NCI-H146 treated with DMSO at 0.1 percent for 48 hours (cell line): ENCODE measurements around the gene PPP1CA.

ENCODE experiments used
- DNase-seq: peaks from one replicate; lab custom pipeline; 2025; ENCODE audit not compliant: unreplicated experiment; lab: John Stamatoyannopoulos, UW

Gene PPP1CA

DNA sequence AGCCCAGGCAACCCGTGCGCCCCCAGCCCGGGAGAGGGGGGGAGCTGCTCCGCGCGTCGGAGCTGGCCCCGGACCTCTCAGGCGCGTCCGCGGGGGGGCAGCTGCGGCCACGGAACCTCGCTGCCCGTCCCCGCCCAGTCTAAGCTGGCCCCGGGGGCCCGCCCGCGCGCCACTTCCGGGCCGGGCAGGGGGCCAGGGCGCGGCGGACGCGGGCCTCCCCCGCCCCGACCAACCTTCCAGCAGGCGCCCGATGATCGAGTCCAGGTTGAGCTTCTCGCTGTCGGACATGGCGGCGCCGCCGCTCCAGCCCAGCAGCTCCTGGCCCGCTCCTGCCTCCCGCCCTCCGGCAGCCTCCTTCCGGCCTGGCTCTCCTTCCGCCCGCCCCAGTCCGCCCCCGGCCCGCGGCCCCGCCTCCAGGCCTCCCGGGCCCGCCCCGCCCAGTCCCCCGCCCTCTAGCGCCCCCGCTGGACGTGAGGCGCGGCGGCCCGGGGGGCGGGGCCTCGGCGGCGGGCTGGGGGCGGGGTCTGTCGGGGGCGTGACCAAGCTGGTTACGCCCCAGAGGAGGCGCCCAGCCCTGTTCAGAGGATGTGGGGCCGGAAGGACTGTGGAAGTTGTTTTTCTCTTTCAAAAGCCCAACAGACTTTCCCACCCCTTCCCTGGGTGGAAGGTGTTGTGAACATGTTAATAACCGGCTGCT, at the start of gene PPP1CA:
Gene PPP1CA, minus strand, starts transcription at position 364 of the 697 bp plus-strand sequence. Its CDS starts 76 bp downstream, at position 288.
- peak; percentile 87 for DNase-seq

DNA sequence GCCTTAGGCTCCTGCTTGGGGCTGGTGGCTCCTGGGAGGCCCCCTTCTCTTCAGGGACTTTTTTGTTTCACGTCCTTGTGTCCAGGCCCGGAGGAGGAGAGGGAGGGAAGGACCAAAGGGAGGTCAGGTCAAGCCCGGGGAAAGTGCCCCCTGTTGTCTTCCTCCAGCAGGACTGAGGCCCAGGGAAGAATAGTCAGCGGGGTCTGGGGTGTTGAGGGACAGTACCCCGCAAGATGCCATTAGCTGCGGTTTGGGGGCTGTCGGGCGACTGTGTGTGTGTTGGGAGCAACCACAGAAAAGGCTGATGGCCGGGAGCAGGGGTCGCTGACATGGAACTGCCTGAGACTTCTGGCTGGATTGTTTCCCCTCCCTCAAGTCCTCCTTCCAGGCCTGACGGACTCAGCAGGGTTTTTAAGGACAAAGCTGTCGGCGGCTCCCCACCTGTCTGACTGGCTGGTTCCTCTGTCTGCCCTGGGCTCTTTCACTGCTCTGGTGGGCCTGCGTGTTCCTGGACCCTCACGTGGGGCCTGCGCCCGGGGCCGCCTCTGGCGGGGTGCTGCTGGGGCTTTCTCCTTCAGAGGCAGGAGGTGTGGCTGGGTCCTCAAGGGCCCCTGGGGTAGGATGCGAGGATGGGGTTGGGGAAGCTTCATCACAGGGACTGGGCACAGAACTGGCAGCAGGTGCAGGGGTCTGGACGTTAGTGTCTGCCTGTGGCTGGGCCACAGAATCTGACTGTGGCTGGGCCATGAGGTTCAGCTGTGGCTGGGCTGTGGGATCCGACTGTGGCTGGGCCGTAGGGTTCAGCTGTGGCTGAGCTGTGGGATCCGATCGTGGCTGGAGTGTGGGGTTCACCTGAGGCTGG, 49.4 kb upstream of the PPP1CA start:
- DNase-seq: no peak

DNA sequence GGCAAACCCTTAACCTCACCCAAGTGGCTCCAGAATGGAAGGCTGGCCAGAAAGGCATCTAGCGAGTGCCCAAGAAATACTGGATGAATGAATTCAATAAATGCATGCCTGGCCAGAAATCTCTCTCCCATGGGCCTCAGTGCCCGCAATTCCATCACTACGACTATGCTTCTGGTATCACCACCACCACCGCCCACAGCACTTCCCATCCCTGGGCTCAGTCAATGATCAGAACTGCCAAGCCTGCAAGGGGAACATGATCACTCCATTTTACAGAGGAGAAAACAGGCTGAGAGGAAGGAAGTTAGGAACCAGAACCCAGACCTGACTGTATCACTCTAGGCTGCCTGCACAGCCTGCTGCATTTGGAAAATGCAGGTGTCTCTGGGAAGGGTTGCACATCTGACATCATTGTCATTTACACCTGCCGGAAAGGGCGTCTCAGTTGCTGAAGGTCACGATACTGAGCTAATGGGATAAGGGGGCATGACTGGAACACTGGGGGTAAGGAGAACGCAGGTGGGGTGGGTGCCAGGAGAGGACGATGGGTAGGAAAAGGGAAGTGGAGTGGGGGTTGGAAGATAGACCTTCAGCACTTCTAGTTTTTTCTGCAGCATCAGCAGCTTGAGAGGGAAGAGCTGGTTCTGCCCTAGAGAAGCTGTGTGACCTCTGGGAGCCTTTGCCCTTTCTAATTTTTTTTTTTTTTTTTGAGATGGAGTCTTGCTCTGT, 47.6 kb upstream of the PPP1CA start:
- peak; percentile 23 for DNase-seq

DNA sequence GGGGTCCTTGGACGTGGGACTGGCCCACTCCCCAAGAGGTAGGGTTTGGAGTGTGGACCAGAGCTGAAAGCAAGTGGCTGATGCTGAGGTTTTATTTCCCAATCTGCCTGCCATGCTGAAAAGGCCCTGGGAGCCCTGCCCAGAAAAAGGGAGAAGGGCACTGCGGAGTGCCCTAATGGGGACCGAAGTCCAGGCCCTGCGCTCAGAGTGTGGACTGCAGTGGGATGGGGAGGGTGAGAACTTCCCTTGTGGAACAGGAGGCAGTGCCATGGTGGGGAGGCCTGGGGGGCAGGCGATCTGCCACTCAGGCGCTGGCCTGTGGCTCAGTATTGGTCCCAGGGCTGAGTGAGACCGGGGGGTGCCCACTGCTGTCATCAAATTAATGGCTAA, 46.6 kb upstream of the PPP1CA start:
- no peak for DNase-seq

DNA sequence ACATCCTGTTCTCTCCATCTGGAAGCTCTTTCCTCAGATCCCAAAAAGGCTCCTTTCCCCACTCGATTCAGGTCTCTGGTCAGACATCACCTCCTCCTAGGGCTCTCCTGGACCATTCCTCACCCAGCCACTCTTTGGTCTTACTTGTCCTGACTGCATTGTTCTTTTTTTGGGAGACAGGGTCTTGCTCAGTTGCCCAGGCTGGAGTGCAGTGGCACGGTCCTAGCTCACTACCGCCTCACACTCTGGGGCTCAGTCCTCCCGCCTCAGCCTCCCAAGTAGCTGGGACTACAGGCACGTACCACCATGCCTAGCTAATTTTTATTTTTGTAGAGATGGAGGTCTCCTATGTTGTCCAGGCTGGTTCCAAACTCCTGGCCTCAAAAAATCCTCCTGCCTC, 43.9 kb upstream of the PPP1CA start:
- no peak for DNase-seq

DNA sequence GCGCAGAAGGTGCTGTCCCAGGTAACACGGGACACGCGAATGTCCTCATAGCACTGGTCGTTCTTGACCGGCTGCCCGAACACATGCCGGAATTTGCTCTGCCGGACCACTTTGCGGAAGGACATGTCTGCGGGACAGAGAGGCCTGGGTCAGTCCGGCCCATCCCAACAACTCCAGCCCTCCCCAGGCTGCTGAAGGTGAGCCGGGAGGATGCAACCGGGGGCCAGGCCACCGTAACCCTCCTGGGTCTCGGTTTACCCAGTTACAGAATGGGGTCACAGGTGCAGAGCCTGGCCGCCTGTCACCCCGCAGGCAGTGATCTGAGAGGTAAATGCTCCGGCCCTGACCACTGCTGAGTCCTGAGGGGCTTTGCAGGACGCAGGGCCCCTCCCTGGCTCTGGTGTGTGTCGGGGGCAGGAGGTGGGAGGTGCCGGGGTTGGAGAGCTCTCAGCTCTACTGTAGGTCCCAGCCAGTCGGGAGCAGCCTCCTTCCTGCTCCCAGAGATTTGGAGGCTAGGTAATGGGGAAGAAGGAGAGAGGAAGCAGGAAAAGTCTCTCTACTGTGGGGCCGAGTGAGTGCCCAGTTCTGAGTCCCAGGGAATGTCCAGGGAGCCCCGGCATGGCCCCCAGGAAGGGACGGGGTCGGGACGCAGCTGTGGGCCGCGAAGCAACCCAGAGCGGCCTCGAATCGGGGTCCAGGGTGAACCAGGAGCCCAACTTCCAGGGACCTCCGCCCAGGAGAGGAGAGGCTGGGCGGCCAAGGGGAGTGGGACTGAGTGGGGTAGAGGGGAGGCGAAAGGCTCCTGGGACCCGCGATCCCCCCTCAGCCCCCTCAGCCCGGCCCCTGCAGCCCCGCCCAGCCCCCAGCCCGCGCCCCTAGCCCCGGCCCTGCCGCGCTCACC, 41.1 kb upstream of the PPP1CA start:
- no peak for DNase-seq

DNA sequence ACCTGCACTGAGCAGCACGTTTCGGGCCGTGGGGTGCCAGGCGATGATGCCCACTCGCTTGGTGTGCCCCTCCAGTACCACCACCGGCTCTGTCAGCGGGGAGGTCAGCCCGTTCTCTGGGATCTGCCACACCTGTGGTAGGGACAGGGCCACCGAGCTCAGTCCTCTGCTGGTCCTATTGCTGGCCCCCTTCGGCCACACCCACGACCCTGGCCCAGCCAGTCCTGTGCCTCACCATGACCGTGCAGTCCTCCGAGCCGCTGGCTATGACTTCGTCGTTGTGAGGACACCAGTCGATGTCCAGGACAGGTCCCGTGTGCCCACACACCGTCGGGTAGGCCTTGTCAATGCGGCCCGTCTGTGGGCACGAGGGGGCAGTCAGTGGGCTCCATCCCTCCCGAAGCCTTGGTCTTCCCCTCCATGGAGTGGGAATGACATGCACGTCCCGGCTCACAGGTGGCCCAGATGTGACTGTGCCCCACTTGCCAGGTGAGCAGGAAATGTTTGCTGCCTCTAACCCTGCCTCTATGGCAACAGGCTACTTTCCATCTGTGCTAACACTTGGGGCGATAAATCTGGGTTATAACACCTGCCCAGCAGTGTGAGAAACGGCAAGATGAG, 40.2 kb upstream of the PPP1CA start:
- no peak for DNase-seq

DNA sequence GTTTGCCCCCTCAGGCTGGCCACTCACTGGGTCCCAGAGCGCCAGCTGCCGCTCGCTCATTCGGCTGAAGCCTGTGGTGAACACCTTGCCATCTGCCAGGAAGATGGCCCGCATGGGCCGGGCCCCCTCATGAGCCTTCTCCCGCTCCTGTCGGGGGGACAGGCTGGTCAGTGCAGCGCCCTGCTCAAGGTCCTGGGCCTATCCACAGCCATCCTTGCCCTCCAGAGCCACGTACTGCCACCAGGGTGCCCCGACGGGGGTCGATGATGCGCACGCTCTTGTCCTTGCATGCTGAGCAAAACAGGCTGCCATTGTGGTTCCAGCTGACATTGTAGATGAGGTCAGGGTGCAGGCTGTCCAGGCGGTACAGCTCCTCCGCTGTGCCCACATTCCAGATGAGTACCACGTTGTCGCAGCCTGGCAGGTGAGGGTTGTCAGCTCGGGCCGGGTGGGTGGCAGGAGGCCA, 39.5 kb upstream of the PPP1CA start:
- no peak for DNase-seq

DNA sequence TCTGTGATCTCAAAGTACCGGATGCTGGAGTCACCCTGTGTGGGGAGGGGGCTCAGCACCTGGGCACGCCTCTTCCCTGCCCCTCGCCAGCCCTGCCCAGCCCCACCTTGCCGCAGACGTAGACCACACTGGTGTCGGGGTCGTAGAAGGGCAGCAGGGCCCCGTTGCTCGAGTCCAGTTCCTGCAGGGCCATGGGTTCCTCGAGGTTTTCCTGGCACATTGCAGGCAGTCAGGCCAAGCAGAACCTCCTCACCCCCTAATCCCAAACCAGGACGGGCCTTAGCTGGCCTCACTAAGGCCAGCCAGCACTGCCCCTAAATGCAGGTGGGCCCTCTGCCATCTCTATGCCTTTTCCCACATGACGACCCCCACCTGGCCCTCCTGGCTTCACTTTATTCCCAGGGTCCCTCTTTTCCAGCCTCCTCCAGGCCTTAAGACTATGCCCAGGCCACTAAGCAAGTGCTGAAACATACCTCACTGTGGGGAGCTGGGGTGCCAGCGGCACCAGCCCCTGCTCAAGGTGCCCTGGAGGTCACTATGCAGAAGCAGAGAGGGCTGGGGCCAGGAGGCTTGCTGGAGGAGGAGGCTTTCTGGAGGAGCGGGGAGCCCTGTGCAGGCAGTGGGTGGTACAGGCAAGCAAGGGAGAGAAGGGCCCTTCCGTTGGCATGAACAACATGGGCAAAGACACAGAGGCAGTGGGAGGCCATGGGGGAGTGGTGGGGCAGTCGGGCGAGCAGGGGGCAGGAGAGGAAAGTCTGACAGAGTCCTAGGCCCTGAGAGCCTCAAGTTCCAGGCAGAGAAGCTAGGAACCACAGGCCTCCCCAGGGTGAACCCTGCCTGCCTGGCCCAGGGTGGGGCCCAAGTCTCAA, 38.8 kb upstream of the PPP1CA start:
- no peak for DNase-seq

DNA sequence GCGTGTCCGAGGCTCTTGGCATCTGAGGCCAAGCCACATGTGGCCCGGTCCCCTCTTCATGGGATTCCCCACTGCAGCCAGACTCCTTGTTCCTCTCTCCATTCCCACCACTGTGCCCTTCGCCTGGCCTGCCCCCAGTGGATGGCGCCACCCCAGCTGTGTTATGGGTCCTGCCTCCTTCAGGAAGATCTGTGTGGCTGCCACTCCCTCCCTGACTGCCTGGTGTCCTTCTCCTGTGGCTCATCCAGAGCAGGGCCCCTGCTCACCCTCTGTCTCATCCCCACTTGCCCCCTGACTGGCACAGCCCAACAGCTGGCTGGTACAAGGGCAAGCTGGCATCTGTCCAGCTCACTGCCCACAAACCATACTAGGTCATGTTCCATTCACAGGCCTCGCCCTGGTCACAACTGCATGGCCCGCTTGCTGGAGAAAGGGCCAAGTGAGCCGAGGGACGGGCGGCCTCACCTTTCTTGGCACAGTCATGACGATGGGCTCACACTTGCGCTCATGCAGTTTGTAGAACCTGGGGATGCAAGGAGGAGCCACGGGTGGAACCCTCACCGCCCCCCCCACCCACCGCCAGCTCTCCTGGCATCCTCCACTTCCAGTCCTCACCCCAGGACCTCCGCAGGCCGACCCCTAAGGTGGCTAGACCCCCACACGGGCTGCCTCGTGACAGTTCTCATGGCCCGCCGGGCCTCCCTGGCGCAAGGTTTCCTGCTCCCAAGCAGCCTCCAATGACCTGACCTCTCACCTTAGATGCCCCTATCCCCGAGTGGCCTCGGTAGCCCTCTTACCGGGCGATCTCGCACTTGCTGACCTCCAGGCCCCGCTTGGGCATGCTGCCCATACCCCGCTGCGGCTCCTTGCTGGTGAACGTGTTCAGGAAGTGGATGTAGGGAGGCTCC, 37.9 kb upstream of the PPP1CA start:
- DNase-seq: no peak

DNA sequence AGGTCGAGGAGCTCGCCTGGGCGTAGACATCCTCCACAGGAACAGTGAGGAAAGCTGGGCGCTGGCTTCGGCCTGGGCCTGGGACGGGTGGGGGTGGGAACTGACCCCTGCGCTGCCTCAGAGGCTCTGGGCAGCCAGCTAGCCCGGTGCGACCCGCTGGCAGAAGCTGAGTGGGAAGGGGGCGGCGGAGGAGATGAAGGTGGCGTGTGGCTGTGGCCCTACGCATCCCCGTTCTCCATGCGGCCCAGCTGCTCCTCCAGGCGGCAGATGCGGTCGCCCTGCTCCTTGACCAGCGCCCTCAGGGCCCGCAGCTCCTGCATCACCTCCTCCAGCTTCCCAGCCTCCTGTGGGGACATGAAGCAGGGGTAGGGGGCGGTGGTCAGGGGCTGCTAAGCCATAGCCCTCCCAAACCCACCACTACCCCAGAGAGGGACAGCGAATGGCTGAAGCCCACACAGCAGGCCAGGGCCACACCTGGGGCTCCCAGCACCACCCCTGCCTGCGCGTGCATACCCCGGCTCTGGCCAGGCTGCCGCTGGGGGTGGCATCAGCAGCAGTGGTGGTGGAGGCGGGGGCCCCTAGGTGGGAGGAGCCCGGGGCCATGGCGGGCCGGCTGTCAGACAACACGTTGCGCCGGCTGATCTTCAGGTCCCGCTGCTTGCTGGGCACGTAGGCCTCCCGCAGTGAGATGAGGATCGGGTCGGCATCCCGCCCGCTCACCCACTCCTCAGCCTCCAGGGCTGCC, 36.7 kb upstream of the PPP1CA start:
- no peak for DNase-seq

DNA sequence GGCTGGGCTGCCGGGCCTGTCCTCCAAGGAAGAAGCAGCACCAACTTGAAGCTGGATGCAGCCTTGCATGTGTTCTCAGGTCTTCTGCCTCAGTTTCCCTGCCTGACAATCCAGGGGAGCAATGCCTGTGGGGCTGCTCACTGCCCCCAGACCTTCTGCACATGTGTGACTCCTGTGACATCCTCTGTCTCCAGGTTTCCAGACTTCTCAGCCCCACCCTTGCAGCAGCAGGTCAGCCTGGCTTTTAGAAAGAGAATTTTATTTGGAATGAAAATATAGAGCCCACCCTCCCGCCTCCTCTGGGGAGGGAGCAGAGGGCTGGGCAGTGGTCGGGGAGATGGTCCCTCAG, 36.1 kb upstream of the PPP1CA start:
- DNase-seq: no peak

DNA sequence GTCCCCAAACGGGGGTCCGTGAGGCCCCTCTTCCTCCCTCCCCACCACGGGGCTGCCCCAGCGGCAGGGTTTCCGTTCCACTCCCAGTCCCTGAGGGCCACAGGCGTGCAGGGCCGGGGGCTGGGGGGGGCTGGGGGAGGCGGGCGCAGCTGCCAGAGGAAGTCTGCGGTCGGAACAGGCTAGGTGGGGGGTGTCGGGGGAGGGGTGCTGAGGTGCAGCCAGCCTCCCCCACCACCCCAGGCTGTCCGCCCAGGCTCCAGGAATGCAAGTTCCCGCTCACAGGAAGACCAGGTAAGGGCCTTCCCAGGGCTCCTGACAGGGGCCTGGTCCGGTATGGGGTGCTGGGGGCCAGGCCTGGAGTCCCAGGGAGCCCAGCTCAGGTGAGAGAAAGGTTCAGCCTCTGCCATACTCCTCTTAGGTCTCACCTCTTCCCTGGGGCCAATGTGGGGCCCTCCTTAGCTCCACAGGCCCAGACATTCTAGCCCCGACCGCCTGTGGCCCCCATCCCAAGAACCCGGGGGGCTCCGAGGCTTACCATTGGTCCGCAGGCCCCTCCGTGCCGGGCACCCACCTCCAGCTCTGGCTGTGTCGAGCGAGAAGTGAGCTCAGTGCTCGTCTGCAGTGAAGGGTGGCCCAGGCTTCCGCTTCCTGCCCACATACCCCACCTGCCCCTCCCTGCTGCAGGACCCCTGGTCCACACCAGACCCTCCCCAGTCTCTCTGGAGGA, 35.6 kb upstream of the PPP1CA start, which contains the start of gene PTPRCAP:
Gene PTPRCAP, minus strand, starts transcription at position 601 of the 727 bp plus-strand sequence. Its CDS starts 63 bp downstream, at position 538.
- DNase-seq: no peak

DNA sequence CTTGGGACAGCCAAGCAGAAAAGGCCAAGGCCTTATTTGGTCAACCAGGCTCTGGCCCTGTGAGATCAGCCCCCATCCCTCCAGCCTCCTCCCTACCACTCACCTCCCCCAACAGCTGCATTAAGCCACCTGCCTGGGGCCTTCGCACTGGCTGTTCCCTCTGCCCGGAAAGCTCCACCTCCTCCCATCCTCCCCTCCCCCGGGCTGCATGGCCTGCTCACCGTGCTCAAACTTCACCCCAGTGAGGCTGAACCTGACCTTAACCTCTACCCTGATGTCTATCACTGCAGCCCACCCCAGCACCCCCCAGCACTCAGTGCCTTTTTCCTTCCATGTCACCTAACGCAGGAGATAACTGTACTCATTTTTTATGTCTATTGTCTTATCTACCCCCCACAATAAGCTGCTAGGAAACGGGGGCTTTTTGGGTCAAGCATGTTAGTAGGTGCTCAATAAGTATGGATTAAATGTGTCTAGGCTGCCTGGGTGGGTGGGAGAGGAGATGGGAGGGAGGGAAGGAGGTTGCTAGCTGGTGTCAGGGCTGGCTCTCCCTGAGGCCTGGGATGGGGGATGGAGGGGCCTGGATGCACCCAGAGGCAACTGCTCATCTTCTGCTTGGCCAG, 34.9 kb upstream of the PPP1CA start:
- DNase-seq: no peak

DNA sequence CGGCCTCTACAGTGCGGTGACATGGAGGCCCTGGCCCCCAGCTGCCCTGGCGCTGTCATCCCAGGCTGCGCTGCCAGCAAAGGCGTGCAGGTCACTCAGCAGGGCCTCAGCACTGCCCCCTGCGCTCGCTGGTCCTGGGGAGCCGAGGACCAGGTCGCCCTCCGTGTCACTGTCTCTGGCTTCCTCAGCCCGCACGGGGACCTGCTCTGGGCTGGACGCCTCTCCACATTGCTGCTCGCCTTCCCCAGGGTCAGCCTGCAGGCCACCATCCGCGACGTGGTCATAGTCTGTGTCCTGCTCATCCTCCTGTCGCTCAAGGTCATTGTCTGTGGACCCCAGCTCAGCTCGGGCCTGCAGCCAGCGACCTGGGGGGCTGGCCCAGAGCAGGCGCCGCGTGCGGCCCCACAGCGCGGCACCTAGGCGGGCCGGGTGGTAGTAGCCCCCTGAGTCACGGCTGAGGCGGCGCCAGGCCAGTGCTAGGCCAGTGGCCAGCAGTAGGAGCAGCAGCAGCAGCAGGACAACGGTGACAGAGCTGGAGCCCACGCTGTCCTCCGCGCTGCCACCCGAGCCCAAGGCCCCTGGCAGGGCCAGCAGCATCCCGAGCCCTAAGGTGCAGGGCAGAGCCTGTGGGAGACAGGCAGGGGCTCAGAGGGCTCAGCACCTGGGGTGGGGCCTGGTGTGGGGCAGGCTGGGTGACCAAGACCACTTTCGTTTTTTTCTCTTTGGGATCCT, 34.2 kb upstream of the PPP1CA start:
- no peak for DNase-seq
